Measurements from ENCODE around the gene KLHL2.
"Not testable (repeated sequence)": the region's sequence is repeated elsewhere in the genome, so short reads cannot be mapped to it uniquely, and the experiment has no call there.

DNA sequence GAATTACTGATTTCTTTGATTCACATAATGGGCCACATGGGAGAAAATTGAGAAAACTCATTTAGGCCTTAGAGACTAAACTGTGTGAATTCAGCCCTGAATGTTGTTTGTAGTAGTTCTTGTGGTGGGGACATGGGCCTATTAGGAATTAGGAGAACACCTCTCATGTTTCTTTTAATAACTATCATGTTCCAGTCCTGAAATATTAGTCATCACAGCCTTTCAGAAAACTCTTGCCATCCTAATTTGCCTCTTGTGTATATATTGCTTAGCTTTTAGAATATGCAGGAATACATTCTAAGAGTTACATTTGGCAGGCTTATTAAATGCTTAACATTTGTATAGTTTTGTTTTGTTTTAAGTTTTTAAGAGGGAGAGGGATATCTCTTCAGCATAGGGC is 33.4 kb downstream of the KLHL2 start:
- TF ChIP-seq, protein P1, sequence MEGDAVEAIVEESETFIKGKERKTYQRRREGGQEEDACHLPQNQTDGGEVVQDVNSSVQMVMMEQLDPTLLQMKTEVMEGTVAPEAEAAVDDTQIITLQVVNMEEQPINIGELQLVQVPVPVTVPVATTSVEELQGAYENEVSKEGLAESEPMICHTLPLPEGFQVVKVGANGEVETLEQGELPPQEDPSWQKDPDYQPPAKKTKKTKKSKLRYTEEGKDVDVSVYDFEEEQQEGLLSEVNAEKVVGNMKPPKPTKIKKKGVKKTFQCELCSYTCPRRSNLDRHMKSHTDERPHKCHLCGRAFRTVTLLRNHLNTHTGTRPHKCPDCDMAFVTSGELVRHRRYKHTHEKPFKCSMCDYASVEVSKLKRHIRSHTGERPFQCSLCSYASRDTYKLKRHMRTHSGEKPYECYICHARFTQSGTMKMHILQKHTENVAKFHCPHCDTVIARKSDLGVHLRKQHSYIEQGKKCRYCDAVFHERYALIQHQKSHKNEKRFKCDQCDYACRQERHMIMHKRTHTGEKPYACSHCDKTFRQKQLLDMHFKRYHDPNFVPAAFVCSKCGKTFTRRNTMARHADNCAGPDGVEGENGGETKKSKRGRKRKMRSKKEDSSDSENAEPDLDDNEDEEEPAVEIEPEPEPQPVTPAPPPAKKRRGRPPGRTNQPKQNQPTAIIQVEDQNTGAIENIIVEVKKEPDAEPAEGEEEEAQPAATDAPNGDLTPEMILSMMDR (IDR thresholded peaks at IDR 0.05): not testable (repeated sequence)
- not testable (repeated sequence) for TF ChIP-seq POLR2A (IDR thresholded peaks at IDR 0.05)

Data from body of pancreas (tissue), 4 donors.